Measurements from ENCODE around the gene SCYGR7. TPM values are rescaled to one million over a fixed set of nuclear protein-coding genes. Genes with fewer than 3 reads are reported as not detected.

The SCYGR7 gene
- total RNA-seq, 4 donors from 2014 or later = not detected

GRCh38 chr2:227766373-227766883 is 38.3 kb downstream of the SCYGR7 start:
- peak in 3 of 4 experiments; percentile 81 to 89 (median 84) for TF ChIP-seq CTCF (IDR thresholded peaks at IDR 0.05)
- no peak for TF ChIP-seq EP300 (IDR thresholded peaks at IDR 0.05)
- TF ChIP-seq POLR2AphosphoS5 (IDR thresholded peaks at IDR 0.05) = peak; percentile 21
- peak; percentile 92 for ATAC-seq
- WGBS, 2 donors (ENCODE audit: low coverage in 1 of 2) = 8 to 22% methylated on average over 7 to 9 of the region's 11 CpGs
- Histone ChIP-seq H3K36me3 (no peaks in the 10 kb centered on the region), H3K27ac (no peak overlapping the region), H3K4me3 (no peak overlapping the region), H3K27me3 (no peaks in the 10 kb centered on the region), H3K4me1 (peaks cover 0 to 8% (median 0%) of the 10 kb centered on the region in 3 donors), H3K9me3 (no peaks in the 10 kb centered on the region)

- Histone ChIP-seq H3K36me3 (no peaks in the 10 kb centered on the region), H3K9me3 (no peaks in the 10 kb centered on the region), H3K27me3 (no peaks in the 10 kb centered on the region), H3K27ac (no peak overlapping the region), H3K4me1 (peaks cover 0 to 8% (median 0%) of the 10 kb centered on the region in 3 donors), H3K4me3 (no peak overlapping the region)
- TF ChIP-seq CTCF (IDR thresholded peaks at IDR 0.05) = no peak
- TF ChIP-seq POLR2AphosphoS5 (IDR thresholded peaks at IDR 0.05) = no peak
- TF ChIP-seq POLR2A (IDR thresholded peaks at IDR 0.05) = no peak
- TF ChIP-seq EP300 (IDR thresholded peaks at IDR 0.05) = no peak
- WGBS, 2 donors (ENCODE audit: low coverage in 1 of 2) = 92% methylated on average over 3 of the region's 22 CpGs; no CpG with 5 or more reads in 1 of the 2 donors
- ATAC-seq = no peak
Observed at GRCh38 chr2:227767830-227768229, 39.7 kb downstream of the SCYGR7 start.

- WGBS, 2 donors (ENCODE audit: low coverage in 1 of 2) = 79% methylated on average over 4 of the region's 5 CpGs; no CpG with 5 or more reads in 1 of the 2 donors
Observed at GRCh38 chr2:227772197-227772661, 44.1 kb downstream of the SCYGR7 start.

GRCh38 chr2:227772932-227773331 is 44.8 kb downstream of the SCYGR7 start:
- Histone ChIP-seq H3K27ac (no peak overlapping the region), H3K4me3 (no peak overlapping the region), H3K4me1 (no peaks in the 10 kb centered on the region), H3K27me3 (no peaks in the 10 kb centered on the region), H3K9me3 (no peaks in the 10 kb centered on the region), H3K36me3 (no peaks in the 10 kb centered on the region)
- no peak for TF ChIP-seq EP300 (IDR thresholded peaks at IDR 0.05)
- no peak for TF ChIP-seq POLR2AphosphoS5 (IDR thresholded peaks at IDR 0.05)
- no peak for TF ChIP-seq CTCF (IDR thresholded peaks at IDR 0.05)
- no peak for TF ChIP-seq POLR2A (IDR thresholded peaks at IDR 0.05)
- ATAC-seq = no peak
- 24 to 38% methylated on average over 2 of the region's 2 CpGs for WGBS, 2 donors (ENCODE audit: low coverage in 1 of 2)

More at GRCh38 chr2:227772197-227772661, 44.1 kb downstream of the SCYGR7 start:
- H3K9me3 ChIP-seq = no peaks in the 10 kb centered on the region
- no peak for ATAC-seq
- TF ChIP-seq CTCF (IDR thresholded peaks at IDR 0.05) (no peak), EP300 (IDR thresholded peaks at IDR 0.05) (no peak), POLR2A (IDR thresholded peaks at IDR 0.05) (no peak), POLR2AphosphoS5 (IDR thresholded peaks at IDR 0.05) (no peak)
- no peak overlapping the region for H3K4me3 ChIP-seq
- no peaks in the 10 kb centered on the region for H3K27me3 ChIP-seq
- no peak overlapping the region for H3K27ac ChIP-seq
- no peaks in the 10 kb centered on the region for H3K4me1 ChIP-seq
- no peaks in the 10 kb centered on the region for H3K36me3 ChIP-seq

GRCh38 chr2:227774011-227774624 is 46.0 kb downstream of the SCYGR7 start:
- Histone ChIP-seq H3K4me1 (no peaks in the 10 kb centered on the region), H3K27ac (no peak overlapping the region), H3K9me3 (no peaks in the 10 kb centered on the region), H3K27me3 (no peaks in the 10 kb centered on the region), H3K4me3 (no peak overlapping the region), H3K36me3 (no peaks in the 10 kb centered on the region)
- no peak for ATAC-seq
- no peak for TF ChIP-seq POLR2AphosphoS5 (IDR thresholded peaks at IDR 0.05)
- TF ChIP-seq CTCF (IDR thresholded peaks at IDR 0.05) = no peak
- no peak for TF ChIP-seq EP300 (IDR thresholded peaks at IDR 0.05)
- TF ChIP-seq POLR2A (IDR thresholded peaks at IDR 0.05) = no peak
- WGBS, 2 donors (ENCODE audit: low coverage in 1 of 2) = 7 to 47% methylated on average over 2 to 12 of the region's 15 CpGs

Measured in gastroesophageal sphincter (tissue), 4 donors.